HG02763 (cell line): ENCODE data around the gene MANEA.
"Not testable (repeated sequence)": the region's sequence is repeated elsewhere in the genome, so short reads cannot be mapped to it uniquely, and the experiment has no call there.

Experiments
- ATAC-seq: cut with Tn5 transposase; IDR thresholded peaks from one replicate; pipeline ENCODE4 v1.9.1; 2021; ENCODE audit warnings: mild to moderate bottlenecking, moderate library complexity; ENCODE audit not compliant: unreplicated experiment

MANEA gene

GRCh38 chr6:95584226-95584625, 6.9 kb downstream of the MANEA start:
- not testable (repeated sequence) for ATAC-seq

- peak; percentile 47 for ATAC-seq
Observed at GRCh38 chr6:95587989-95588388, 10.7 kb downstream of the MANEA start.

GRCh38 chr6:95589067-95589466, 11.7 kb downstream of the MANEA start:
- ATAC-seq = no peak

GRCh38 chr6:95589826-95590570, 12.7 kb downstream of the MANEA start:
- no peak for ATAC-seq

GRCh38 chr6:95593025-95593424, 15.7 kb downstream of the MANEA start:
- ATAC-seq = no peak

DNA sequence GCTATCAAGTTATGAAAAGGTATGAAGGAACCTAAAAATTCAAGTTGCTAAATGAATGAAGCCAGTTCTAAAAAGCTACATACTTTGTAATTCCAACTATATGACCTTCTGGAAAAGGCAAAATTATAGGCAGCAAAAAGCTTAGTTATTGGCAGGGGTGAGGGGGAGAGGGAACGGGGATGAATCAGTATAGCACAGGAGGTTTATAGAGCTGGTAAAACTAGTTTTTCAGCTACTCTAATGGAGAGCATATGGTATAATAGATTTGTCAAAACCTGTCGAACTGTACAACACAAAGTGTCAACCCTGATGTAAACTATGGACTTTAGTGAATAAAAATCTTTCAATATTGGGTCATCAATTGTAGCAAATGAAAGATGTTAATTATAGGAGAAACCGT, 18.7 kb downstream of the MANEA start:
- no peak for ATAC-seq

DNA sequence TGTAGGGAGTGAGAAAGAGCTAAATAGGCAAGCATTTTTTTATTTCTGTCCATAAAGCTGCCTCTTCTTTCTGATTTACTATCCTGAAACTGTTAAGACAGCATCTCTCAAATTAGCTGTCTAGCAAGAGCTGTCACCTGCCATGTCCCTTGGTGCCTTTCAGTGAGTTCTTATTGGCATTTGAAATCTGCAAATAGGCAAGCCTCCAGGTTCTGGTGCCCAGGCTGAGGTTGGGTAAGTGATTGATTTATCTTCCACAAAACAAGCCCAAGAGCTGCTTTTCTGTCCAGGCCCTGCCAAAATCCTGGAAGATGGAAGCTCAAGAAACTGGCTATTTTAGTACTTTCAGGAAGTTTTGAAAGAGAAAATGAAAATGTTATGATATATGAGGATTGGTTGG, 22.4 kb downstream of the MANEA start:
- no peak for ATAC-seq

DNA sequence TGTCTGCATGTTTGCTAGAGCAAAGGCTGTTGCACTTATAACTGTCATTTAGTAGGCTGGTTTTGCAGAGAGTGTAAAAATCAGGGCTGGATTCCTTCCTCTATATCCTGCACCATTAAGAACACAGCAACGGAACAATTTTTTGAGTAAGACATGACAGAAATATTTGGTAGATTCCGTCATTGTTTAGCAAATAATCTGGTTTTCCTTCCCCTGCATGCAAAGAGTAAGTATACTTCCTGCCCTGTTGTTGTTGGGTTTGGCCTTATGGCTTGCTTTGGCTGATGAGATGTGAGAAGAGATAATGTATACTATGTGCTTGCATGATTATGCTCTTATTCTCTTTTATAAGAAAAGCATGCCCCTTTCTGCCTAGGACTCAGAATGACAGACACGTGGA, 23.8 kb downstream of the MANEA start:
- ATAC-seq = no peak

- no peak for ATAC-seq
Observed at GRCh38 chr6:95614094-95614493, 36.8 kb downstream of the MANEA start.

GRCh38 chr6:95629551-95629950, 52.2 kb downstream of the MANEA start:
- no peak for ATAC-seq

- ATAC-seq = no peak
Observed at GRCh38 chr6:95636552-95637431, 59.5 kb downstream of the MANEA start.

- ATAC-seq = no peak
Observed at GRCh38 chr6:95648636-95649035, 71.3 kb downstream of the MANEA start.

DNA sequence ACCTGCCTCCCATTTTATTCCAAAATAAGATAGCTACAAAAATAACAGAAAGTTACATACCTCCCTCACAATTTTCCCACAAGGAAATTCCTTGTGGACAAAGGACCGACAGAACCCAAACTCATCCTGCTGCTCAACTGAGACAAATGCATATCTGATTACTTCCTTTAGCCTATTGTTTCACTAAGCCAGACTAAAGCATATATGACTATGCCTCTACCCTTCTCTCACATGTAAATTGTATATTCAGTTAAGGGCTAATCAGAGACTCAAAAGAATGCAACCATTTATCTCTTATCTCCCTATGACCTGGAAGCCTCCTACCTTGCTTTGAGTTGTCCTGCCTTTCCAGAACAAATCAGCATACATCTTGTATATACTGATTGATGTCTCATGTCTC, 72.1 kb downstream of the MANEA start:
- no peak for ATAC-seq

- ATAC-seq = no peak
Observed at GRCh38 chr6:95654176-95654575, 76.8 kb downstream of the MANEA start.

DNA sequence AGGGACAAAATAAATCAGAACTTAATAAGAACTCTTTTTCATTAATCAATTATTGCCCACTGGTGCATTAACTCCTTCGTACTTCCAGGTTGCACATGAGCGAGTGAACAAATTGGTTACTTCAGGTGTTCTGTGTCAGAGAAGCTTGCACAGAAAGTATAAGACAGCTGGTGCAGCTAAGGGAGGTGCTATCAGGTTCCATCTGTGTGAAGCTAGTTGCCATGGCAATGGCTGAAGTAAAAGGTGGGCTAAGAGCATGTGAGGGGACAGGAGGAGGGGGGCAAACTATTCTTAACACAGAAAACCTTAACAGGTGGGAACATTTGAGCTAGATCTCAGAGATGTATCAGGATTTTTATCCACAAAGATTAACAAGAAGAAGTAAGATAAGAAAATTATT, 81.6 kb downstream of the MANEA start:
- no peak for ATAC-seq
